GM23338 (cell line): ENCODE data around the gene KRTAP9-4. TPM values are rescaled to one million over a fixed set of nuclear protein-coding genes. Genes with fewer than 3 reads are reported as not detected.

Experiments
- ATAC-seq: fragments of 200-7000 bp; cut with Tn5 transposase; 3 replicates; pipeline ENCODE4 v1.9.1; 2020
- DNase-seq: peaks from one replicate; pipeline ENCODE4 v3.0.0-alpha.2; 2015; ENCODE audit warnings: low spot score
- H2AFZ ChIP-seq: fragments of 200-600 bp; sonication (generic); 2 replicates; pipeline ENCODE4 v1.8.0; 2016; ENCODE audit warnings: antibody characterized with exemption, mild to moderate bottlenecking, moderate library complexity
- H3F3A ChIP-seq: fragments of 200-600 bp; sonication (generic); replicated peaks from 2 replicates; pipeline ENCODE4 v1.8.0; 2017; ENCODE audit warnings: antibody characterized with exemption, mixed run types, low read depth
- H3K27ac ChIP-seq: fragments of 200-600 bp; sonication (generic); 2 replicates; pipeline ENCODE4 v1.6.1; 2016; ENCODE audit warnings: low read depth
- H3K27me3 ChIP-seq: fragments of 200-600 bp; sonication (generic); 2 replicates; pipeline ENCODE4 v1.8.0; 2016; ENCODE audit warnings: mild to moderate bottlenecking, mixed run types, moderate library complexity; ENCODE audit not compliant: insufficient read depth
- H3K36me3 ChIP-seq: fragments of 200-600 bp; sonication (generic); 2 replicates; pipeline ENCODE4 v1.8.0; 2016; ENCODE audit warnings: mild to moderate bottlenecking; ENCODE audit not compliant: insufficient read depth
- H3K4me1 ChIP-seq: fragments of 200-600 bp; sonication (generic); 2 replicates; pipeline ENCODE4 v1.8.0; 2016; ENCODE audit warnings: mild to moderate bottlenecking, moderate library complexity; ENCODE audit not compliant: insufficient read depth
- H3K4me2 ChIP-seq: fragments of 200-600 bp; sonication (generic); 2 replicates; pipeline ENCODE4 v1.7.1; 2017; ENCODE audit warnings: mixed run types
- H3K4me3 ChIP-seq: fragments of 200-600 bp; sonication (generic); 2 replicates; pipeline ENCODE4 v1.6.1; 2016; ENCODE audit warnings: mixed run types
- H3K79me2 ChIP-seq: fragments of 200-600 bp; sonication (generic); replicated peaks from 2 replicates; pipeline ENCODE4 v1.8.0; 2017; ENCODE audit warnings: mild to moderate bottlenecking; ENCODE audit not compliant: insufficient read depth
- H3K9me2 ChIP-seq: fragments of 200-600 bp; sonication (generic); 2 replicates; pipeline ENCODE4 v1.8.0; 2017; ENCODE audit not compliant: insufficient read depth
- H4K20me1 ChIP-seq: fragments of 200-600 bp; sonication (generic); replicated peaks from 2 replicates; pipeline ENCODE4 v1.8.0; 2017; ENCODE audit warnings: mild to moderate bottlenecking; ENCODE audit not compliant: insufficient read depth
- H3K27ac Mint-ChIP-seq: 2 replicates; pipeline ENCODE4 v1.8.0; 2020; ENCODE audit warnings: inconsistent platforms, mild to moderate bottlenecking, moderate library complexity, mixed read lengths
- H3K27me3 Mint-ChIP-seq: 3 replicates; pipeline ENCODE4 v1.8.0; 2022; ENCODE audit warnings: low read depth, mild to moderate bottlenecking, moderate library complexity, mixed read lengths, inconsistent platforms; ENCODE audit not compliant: insufficient read depth, poor library complexity
- H3K36me3 Mint-ChIP-seq: 3 replicates; pipeline ENCODE4 v1.8.0; 2021; ENCODE audit warnings: low read depth, mild to moderate bottlenecking, inconsistent platforms, moderate library complexity, mixed read lengths
- H3K4me1 Mint-ChIP-seq: 3 replicates; pipeline ENCODE4 v1.8.0; 2020; ENCODE audit warnings: mild to moderate bottlenecking, inconsistent platforms, mixed read lengths
- H3K4me3 Mint-ChIP-seq: 3 replicates; pipeline ENCODE4 v1.8.0; 2021; ENCODE audit warnings: moderate library complexity, mild to moderate bottlenecking, inconsistent platforms, mixed read lengths
- H3K9me3 Mint-ChIP-seq: 3 replicates; pipeline ENCODE4 v1.8.0; 2020; ENCODE audit warnings: moderate library complexity, mild to moderate bottlenecking, inconsistent platforms, mixed read lengths
- CREB1 ChIP-seq: fragments of 250-450 bp; sonication (Bioruptor Pico); IDR thresholded peaks from 2 replicates; pipeline ENCODE4 v1.5.0; 2020; ENCODE audit warnings: low read depth, mild to moderate bottlenecking, moderate library complexity
- EZH2 ChIP-seq: fragments of 200-600 bp; sonication (generic); IDR thresholded peaks from one replicate; pipeline ENCODE4 v1.8.0; 2017; ENCODE audit warnings: antibody characterized with exemption, mild to moderate bottlenecking, low read depth; ENCODE audit not compliant: unreplicated experiment
- EZH2phosphoT487 ChIP-seq: fragments of 200-600 bp; sonication (generic); IDR thresholded peaks from one replicate; pipeline ENCODE4 v1.8.1; 2018; ENCODE audit warnings: antibody characterized with exemption; ENCODE audit not compliant: unreplicated experiment
- JUNB ChIP-seq: IDR thresholded peaks from one replicate; pipeline ENCODE4 v1.6.1; 2016; ENCODE audit warnings: antibody characterized with exemption; ENCODE audit not compliant: unreplicated experiment
- NANOG ChIP-seq: IDR thresholded peaks from 2 replicates; pipeline ENCODE4 v1.6.1; 2016; ENCODE audit warnings: antibody characterized with exemption, borderline replicate concordance
- POLR2AphosphoS5 ChIP-seq: IDR thresholded peaks from 2 replicates; pipeline ENCODE4 v1.6.1; 2016; ENCODE audit warnings: antibody characterized with exemption, low read depth
- STAT1 ChIP-seq: IDR thresholded peaks from one replicate; pipeline ENCODE4 v1.6.1; 2016; ENCODE audit warnings: antibody characterized with exemption; ENCODE audit not compliant: unreplicated experiment
- ZNF114 ChIP-seq: fragments of 250-450 bp; sonication (Bioruptor Pico); IDR thresholded peaks from 2 replicates; pipeline ENCODE4 v1.5.0; 2020; ENCODE audit warnings: mild to moderate bottlenecking, moderate library complexity
- ZNF462 ChIP-seq: fragments of 250-450 bp; sonication (Bioruptor Pico); IDR thresholded peaks from 2 replicates; pipeline ENCODE4 v1.5.0; 2020; ENCODE audit warnings: mild to moderate bottlenecking, moderate library complexity
- polyA plus RNA-seq: library from polyadenylated mRNA; unstranded; fragments of >200 nt; fragmentation: Nextera tagmentation; extraction: Ambion mirVana; gene quantifications from 2 replicates; pipeline ENCODE4 v1.2.1, GENCODE V29; 2016
- total RNA-seq: library from RNA; depleted of rRNA; stranded (reverse); fragments of >200 nt; shearing (Covaris generic); gene quantifications from 2 replicates; pipeline ENCODE4 v1.2.3, GENCODE V29; 2014
- TF ChIP-seq, protein P1 (sequence below): IDR thresholded peaks from one replicate; pipeline ENCODE4 v1.6.1; 2018; ENCODE audit warnings: antibody characterized with exemption; ENCODE audit not compliant: unreplicated experiment
- TF ChIP-seq, protein P2 (sequence below), 2 experiments: fragments of 200-600 bp in 1 of 2; sonication (generic) in 1 of 2; conservative IDR thresholded peaks; 2 replicates each; pipeline versions ENCODE4 v1.5.1 to v1.6.1; 2016 to 2017; ENCODE audit warnings: antibody characterized with exemption in 2 of 2, low read depth in 2 of 2, mild to moderate bottlenecking in 2 of 2, moderate library complexity in 1 of 2

KRTAP9-4 gene
- total and polyA plus RNA-seq, 2 experiments from 2014 or later = not detected

GRCh38 chr17:41263212-41263611, 13.7 kb downstream of the KRTAP9-4 start:
- H3K27me3 ChIP-seq = no peaks in the 10 kb centered on the region
- H2AFZ ChIP-seq = no peak overlapping the region
- no peaks in the 10 kb centered on the region for H3K79me2 ChIP-seq
- DNase-seq (no peak), ATAC-seq (no peak)
- no peaks in the 10 kb centered on the region for H4K20me1 ChIP-seq
- H3K27ac ChIP-seq = no peak overlapping the region
- Mint-ChIP-seq H3K27ac (no peak overlapping the region), H3K27me3 (peaks cover 4% of the 10 kb centered on the region), H3K9me3 (no peaks in the 10 kb centered on the region; the same call in 2 of the 3 replicates), H3K4me1 (no peaks in the 10 kb centered on the region), H3K4me3 (no peak overlapping the region), H3K36me3 (no peaks in the 10 kb centered on the region)
- no peak overlapping the region for H3K4me3 ChIP-seq
- TF ChIP-seq STAT1 = no peak
- no peak for TF ChIP-seq POLR2AphosphoS5
- no peak for TF ChIP-seq ZNF114
- no peak for TF ChIP-seq NANOG
- TF ChIP-seq EZH2 = no peak
- TF ChIP-seq, protein P1, sequence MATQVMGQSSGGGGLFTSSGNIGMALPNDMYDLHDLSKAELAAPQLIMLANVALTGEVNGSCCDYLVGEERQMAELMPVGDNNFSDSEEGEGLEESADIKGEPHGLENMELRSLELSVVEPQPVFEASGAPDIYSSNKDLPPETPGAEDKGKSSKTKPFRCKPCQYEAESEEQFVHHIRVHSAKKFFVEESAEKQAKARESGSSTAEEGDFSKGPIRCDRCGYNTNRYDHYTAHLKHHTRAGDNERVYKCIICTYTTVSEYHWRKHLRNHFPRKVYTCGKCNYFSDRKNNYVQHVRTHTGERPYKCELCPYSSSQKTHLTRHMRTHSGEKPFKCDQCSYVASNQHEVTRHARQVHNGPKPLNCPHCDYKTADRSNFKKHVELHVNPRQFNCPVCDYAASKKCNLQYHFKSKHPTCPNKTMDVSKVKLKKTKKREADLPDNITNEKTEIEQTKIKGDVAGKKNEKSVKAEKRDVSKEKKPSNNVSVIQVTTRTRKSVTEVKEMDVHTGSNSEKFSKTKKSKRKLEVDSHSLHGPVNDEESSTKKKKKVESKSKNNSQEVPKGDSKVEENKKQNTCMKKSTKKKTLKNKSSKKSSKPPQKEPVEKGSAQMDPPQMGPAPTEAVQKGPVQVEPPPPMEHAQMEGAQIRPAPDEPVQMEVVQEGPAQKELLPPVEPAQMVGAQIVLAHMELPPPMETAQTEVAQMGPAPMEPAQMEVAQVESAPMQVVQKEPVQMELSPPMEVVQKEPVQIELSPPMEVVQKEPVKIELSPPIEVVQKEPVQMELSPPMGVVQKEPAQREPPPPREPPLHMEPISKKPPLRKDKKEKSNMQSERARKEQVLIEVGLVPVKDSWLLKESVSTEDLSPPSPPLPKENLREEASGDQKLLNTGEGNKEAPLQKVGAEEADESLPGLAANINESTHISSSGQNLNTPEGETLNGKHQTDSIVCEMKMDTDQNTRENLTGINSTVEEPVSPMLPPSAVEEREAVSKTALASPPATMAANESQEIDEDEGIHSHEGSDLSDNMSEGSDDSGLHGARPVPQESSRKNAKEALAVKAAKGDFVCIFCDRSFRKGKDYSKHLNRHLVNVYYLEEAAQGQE = no peak
- no peak for TF ChIP-seq EZH2phosphoT487
- no peaks in the 10 kb centered on the region for H3F3A ChIP-seq
- no peak overlapping the region for H3K4me2 ChIP-seq
- H3K4me1 ChIP-seq = no peaks in the 10 kb centered on the region
- H3K36me3 ChIP-seq = no peaks in the 10 kb centered on the region
- H3K9me2 ChIP-seq = peaks cover 3% of the 10 kb centered on the region

- no peaks in the 10 kb centered on the region; the same call in 1 of the 2 replicates for H3K9me2 ChIP-seq
- no peak overlapping the region for H3K27ac Mint-ChIP-seq
- peaks cover 4% of the 10 kb centered on the region for H3K27me3 Mint-ChIP-seq
- H2AFZ ChIP-seq = no peak overlapping the region
- ATAC-seq (no peak), DNase-seq (no peak)
- H3K4me1 ChIP-seq = no peaks in the 10 kb centered on the region
- no peaks in the 10 kb centered on the region for H3K36me3 Mint-ChIP-seq
- H3K36me3 ChIP-seq = no peaks in the 10 kb centered on the region
- no peaks in the 10 kb centered on the region for H3K4me1 Mint-ChIP-seq
- no peaks in the 10 kb centered on the region for H3K27me3 ChIP-seq
- no peak overlapping the region for H3K27ac ChIP-seq
- no peak overlapping the region for H3K4me2 ChIP-seq
- no peaks in the 10 kb centered on the region; the same call in 2 of the 3 replicates for H3K9me3 Mint-ChIP-seq
- no peaks in the 10 kb centered on the region for H3F3A ChIP-seq
- H3K4me3 Mint-ChIP-seq = no peak overlapping the region
- no peaks in the 10 kb centered on the region for H4K20me1 ChIP-seq
- H3K4me3 ChIP-seq = no peak overlapping the region
- no peaks in the 10 kb centered on the region for H3K79me2 ChIP-seq
- TF ChIP-seq CREB1 (CRISPR knock-in tag) (no peak), ZNF462 (no peak), JUNB (no peak), STAT1 (no peak)
- TF ChIP-seq, protein P2, sequence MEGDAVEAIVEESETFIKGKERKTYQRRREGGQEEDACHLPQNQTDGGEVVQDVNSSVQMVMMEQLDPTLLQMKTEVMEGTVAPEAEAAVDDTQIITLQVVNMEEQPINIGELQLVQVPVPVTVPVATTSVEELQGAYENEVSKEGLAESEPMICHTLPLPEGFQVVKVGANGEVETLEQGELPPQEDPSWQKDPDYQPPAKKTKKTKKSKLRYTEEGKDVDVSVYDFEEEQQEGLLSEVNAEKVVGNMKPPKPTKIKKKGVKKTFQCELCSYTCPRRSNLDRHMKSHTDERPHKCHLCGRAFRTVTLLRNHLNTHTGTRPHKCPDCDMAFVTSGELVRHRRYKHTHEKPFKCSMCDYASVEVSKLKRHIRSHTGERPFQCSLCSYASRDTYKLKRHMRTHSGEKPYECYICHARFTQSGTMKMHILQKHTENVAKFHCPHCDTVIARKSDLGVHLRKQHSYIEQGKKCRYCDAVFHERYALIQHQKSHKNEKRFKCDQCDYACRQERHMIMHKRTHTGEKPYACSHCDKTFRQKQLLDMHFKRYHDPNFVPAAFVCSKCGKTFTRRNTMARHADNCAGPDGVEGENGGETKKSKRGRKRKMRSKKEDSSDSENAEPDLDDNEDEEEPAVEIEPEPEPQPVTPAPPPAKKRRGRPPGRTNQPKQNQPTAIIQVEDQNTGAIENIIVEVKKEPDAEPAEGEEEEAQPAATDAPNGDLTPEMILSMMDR (conservative IDR thresholded peaks at IDR 0.05; ENCODE audit: low read depth in 2 of 2) = no peak
Measured at GRCh38 chr17:41264599-41264998, 15.1 kb downstream of the KRTAP9-4 start.
